Measurements from ENCODE around the gene BAIAP2.
A peak's percentile ranks its signal among the peaks of the same experiment; 100 is the strongest.

- TF ChIP-seq, protein P1, sequence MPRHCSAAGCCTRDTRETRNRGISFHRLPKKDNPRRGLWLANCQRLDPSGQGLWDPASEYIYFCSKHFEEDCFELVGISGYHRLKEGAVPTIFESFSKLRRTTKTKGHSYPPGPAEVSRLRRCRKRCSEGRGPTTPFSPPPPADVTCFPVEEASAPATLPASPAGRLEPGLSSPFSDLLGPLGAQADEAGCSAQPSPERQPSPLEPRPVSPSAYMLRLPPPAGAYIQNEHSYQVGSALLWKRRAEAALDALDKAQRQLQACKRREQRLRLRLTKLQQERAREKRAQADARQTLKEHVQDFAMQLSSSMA (CRISPR knock-in tag; IDR thresholded peaks at IDR 0.05): no peak
- TF ChIP-seq NONO (IDR thresholded peaks at IDR 0.05) (no peak), NONO (CRISPR knock-in tag; conservative IDR thresholded peaks at IDR 0.05) (no peak), SMAD1 (CRISPR knock-in tag; IDR thresholded peaks at IDR 0.05; ENCODE audit: borderline replicate concordance, low read depth) (no peak), ZNF44 (CRISPR knock-in tag; IDR thresholded peaks at IDR 0.05) (no peak), POLR2AphosphoS5 (IDR thresholded peaks at IDR 0.05; ENCODE audit: low read depth, low read length) (no peak), TCF7 (IDR thresholded peaks at IDR 0.05; ENCODE audit: low read depth) (no peak), FOXK2 (IDR thresholded peaks at IDR 0.05) (no peak), BCL6 (CRISPR knock-in tag; IDR thresholded peaks at IDR 0.05) (0 out of 2 replicates have a peak, but pooled peaks have one; percentile 7), CEBPG (CRISPR knock-in tag; IDR thresholded peaks at IDR 0.05) (no peak), MEIS2 (CRISPR knock-in tag; IDR thresholded peaks at IDR 0.05) (no peak)
- TF ChIP-seq, protein P2, sequence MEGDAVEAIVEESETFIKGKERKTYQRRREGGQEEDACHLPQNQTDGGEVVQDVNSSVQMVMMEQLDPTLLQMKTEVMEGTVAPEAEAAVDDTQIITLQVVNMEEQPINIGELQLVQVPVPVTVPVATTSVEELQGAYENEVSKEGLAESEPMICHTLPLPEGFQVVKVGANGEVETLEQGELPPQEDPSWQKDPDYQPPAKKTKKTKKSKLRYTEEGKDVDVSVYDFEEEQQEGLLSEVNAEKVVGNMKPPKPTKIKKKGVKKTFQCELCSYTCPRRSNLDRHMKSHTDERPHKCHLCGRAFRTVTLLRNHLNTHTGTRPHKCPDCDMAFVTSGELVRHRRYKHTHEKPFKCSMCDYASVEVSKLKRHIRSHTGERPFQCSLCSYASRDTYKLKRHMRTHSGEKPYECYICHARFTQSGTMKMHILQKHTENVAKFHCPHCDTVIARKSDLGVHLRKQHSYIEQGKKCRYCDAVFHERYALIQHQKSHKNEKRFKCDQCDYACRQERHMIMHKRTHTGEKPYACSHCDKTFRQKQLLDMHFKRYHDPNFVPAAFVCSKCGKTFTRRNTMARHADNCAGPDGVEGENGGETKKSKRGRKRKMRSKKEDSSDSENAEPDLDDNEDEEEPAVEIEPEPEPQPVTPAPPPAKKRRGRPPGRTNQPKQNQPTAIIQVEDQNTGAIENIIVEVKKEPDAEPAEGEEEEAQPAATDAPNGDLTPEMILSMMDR (CRISPR knock-in tag; IDR thresholded peaks at IDR 0.05): no peak
Measured at GRCh38 chr17:80987941-80988461, 47.0 kb upstream of the BAIAP2 start.
